Epithelial cell of prostate (primary cell): ENCODE measurements around the gene PTK7.

Experiments
- DNase-seq: peaks from one replicate; pipeline ENCODE4 v3.0.0-alpha.2; 2011; ENCODE audit warnings: low read depth, low spot score
- H3K27ac ChIP-seq: fragments of 450-650 bp; 2 replicates; pipeline ENCODE4 v1.5.1; 2017; ENCODE audit warnings: mild to moderate bottlenecking

PTK7 gene

DNA sequence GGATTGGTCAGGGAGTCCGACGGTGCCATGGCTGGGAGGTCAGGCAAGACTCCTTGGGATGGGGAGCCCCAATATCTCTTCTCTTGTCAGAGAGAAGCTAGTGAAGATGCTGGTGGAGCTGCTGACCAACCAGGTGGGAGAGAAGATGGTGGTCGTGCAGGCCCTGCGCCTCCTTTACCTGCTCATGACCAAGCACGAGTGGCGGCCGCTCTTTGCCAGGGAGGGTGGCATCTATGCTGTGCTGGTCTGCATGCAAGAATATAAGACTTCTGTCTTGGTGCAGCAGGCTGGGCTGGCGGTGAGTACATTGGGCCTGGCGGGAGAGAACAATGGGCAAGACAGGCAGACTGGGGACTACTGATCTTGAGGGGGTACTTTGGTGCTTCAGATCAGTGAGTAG, 116.8 kb downstream of the PTK7 start:
- H3K27ac ChIP-seq: no peak overlapping the region
- no peak for DNase-seq

DNA sequence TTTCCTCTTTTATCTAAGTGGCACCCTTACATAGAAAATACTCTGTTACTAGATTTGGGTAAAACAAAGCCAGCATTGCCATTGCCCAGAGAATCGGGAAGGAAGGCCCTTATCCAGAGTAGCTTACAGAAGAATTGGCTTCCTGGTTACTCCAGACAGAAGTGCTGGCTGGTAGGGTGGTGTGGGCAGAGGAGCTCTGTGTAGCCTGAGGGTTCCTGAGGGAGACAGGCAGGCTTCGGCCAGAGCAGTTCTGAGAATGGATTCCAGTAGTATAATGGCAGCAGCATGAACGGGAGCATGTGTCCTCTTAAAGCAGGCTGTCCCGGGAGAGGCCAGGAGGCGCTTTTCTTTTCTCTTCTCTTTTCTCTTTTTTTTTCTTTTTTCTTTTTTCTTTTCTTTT, 117.8 kb downstream of the PTK7 start:
- no peak for DNase-seq
- no peak overlapping the region for H3K27ac ChIP-seq

DNA sequence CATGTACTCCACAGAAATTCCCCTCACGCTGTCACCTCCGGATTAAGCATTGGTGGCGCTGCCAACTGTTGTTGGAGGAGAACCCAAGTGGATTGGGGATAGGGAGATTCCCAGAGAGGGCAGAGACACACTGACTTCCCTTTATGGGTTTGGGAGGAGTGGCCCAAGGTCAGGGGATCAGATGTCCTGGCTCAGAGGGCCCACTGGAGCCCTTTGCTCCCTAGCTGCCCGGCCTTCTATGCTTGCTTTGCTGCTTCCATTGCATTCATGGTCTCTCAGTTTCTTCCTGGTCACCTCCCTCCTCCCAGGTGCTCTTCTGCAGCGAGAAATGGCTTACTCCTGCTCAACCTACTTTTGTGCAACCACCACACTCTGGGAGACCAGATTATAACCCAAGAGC, 120.2 kb downstream of the PTK7 start:
- no peak for DNase-seq
- H3K27ac ChIP-seq: no peak overlapping the region

GRCh38 chr6:43199912-43200311, 123.8 kb downstream of the PTK7 start:
- H3K27ac ChIP-seq: no peak overlapping the region
- DNase-seq: no peak

DNA sequence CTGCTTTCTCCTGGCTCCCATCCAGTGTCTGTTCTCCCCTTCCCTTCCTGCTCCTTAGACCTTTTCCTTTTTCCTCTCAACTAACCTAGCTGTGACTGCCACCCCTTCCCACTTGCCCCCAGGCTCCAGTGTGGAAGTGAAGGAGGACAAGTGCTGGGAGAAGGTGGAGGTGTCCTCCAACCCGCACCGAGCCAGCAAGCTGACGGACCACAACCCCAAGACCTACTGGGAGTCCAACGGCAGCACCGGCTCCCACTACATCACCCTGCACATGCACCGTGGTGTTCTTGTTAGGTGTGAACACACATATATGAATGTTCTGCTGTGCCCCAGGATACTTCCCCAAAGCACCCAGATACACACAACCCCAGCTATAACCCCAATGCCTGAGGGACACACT, 124.4 kb downstream of the PTK7 start:
- DNase-seq: no peak

GRCh38 chr6:43202451-43202850, 126.3 kb downstream of the PTK7 start:
- DNase-seq: no peak
- H3K27ac ChIP-seq: no peak overlapping the region

More for the DNA sequence above, 124.4 kb downstream of the PTK7 start:
- no peak overlapping the region for H3K27ac ChIP-seq

DNA sequence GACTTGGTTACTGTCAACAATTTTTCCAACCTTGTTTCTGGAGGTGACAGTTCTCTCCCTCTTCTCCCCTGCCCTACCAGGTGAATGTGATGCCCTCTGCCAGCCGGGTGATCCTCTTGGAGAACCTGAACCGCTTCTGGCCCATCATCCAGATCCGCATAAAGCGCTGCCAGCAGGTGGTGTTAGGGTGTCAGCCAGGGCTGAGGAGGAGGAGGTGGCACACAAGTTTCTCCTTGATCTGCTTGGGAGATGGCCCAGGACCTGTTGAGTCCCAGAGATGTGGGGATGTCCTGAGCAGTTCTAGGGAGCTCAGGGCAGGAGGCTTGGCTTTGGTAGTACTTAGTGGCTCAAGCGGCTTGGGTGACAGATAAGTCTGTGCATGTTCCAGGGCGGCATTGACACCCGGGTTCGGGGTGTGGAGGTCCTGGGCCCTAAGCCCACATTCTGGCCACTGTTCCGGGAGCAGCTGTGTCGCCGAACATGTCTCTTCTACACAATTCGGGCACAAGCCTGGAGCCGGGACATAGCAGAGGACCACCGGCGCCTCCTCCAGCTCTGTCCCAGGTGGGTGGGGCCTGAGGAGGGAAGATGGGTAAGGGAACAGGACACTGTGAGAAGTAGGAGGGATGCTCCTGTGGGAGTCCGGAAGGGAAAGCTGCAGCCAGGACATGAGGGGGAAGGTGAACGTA, 127.1 kb downstream of the PTK7 start:
- H3K27ac ChIP-seq: no peak overlapping the region

DNA sequence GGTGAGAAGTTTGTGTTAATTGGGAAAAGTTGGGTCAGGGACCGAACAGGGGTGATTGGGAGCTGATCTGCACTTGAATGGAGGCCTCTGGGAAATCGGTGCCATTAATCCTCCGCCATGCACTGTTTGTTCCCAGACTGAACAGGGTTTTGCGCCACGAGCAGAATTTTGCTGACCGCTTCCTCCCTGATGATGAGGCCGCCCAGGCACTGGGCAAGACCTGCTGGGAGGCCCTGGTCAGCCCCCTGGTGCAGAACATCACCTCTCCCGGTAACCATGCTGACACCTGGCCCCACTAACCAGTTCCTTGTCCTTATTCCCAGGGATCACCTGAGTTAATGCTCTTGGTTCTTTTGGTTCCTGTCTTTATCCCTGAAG, 127.6 kb downstream of the PTK7 start:
- H3K27ac ChIP-seq: no peak overlapping the region
- no peak for DNase-seq

More for the DNA sequence above, 127.1 kb downstream of the PTK7 start:
- no peak for DNase-seq

DNA sequence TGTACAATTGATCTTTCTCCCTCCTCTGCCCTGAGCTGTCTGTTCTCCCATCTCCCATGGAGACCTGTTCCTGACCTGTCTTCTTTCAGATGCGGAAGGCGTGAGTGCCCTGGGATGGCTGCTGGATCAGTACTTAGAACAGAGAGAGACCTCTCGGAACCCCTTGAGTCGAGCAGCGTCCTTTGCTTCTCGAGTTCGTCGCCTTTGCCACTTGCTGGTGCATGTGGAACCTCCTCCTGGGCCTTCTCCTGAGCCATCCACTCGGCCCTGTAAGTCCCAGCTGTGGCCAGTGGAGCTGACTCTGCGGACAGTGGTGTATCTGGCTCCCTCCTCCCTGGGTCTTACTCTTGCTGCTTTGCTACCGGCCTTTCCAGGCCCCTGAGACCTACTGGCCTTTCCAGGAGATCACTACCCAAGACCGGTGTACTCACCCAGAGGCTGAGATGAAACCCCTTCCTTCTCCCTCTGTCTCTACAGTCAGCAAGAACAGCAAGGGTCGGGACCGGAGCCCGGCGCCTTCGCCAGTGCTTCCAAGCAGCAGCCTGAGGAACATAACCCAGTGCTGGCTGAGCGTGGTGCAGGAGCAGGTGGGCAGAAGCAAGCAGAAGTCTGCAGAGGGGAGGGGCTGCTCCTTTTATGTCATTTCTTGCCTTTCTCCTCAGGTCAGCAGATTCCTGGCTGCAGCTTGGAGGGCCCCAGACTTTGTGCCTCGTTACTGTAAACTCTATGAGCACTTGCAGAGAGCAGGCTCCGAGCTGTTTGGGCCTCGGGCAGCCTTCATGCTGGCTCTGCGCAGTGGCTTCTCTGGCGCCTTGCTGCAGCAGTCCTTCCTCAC, 128.4 kb downstream of the PTK7 start:
- no peak for DNase-seq
- H3K27ac ChIP-seq: no peak overlapping the region

DNA sequence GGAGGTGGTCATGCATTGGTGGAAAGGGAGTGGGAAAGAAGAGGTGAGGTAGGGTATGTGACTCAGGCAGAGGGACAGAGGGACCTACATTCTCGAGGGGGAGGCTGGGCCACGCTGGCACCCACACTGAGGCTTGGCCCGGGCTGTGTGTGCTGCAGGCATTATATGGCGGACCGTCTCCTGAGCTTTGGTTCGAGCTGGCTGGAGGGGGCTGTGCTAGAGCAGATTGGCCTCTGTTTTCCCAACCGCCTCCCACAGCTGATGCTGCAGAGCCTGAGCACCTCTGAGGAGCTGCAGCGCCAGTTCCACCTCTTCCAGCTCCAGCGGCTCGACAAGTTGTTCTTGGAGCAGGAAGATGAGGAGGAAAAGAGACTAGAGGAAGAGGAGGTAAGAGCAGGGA, 129.7 kb downstream of the PTK7 start:
- DNase-seq: no peak
- no peak overlapping the region for H3K27ac ChIP-seq

GRCh38 chr6:43207286-43207685, 131.2 kb downstream of the PTK7 start:
- no peak for DNase-seq
- H3K27ac ChIP-seq: no peak overlapping the region
